HUES48 (cell line): ENCODE results near the gene PDF.

Source experiments
- H3K27ac ChIP-seq: one replicate; pipeline ENCODE4 v1.7.0; 2013; ENCODE audit warnings: low read depth, low read length, inconsistent platforms
- H3K27me3 ChIP-seq: 2 replicates; pipeline ENCODE4 v1.6.1; 2013; ENCODE audit warnings: mild to moderate bottlenecking, low read length; ENCODE audit not compliant: control insufficient read depth, insufficient read depth
- H3K36me3 ChIP-seq: 2 replicates; pipeline ENCODE4 v1.6.1; 2013; ENCODE audit warnings: low read length; ENCODE audit not compliant: control insufficient read depth, insufficient read depth
- H3K4me1 ChIP-seq: 2 replicates; pipeline ENCODE4 v1.6.1; 2013; ENCODE audit warnings: mild to moderate bottlenecking, low read length; ENCODE audit not compliant: control insufficient read depth, insufficient read depth
- H3K4me3 ChIP-seq: 2 replicates; pipeline ENCODE4 v1.5.1; 2013; ENCODE audit warnings: mild to moderate bottlenecking, low read depth, low read length
- H3K9ac ChIP-seq: 2 replicates; pipeline ENCODE4 v1.6.1; 2013; ENCODE audit warnings: mild to moderate bottlenecking, low read depth, low read length, moderate library complexity
- H3K9me3 ChIP-seq: 2 replicates; pipeline ENCODE4 v1.6.1; 2013; ENCODE audit warnings: low read length; ENCODE audit not compliant: control insufficient read depth, insufficient read depth

The PDF gene

DNA sequence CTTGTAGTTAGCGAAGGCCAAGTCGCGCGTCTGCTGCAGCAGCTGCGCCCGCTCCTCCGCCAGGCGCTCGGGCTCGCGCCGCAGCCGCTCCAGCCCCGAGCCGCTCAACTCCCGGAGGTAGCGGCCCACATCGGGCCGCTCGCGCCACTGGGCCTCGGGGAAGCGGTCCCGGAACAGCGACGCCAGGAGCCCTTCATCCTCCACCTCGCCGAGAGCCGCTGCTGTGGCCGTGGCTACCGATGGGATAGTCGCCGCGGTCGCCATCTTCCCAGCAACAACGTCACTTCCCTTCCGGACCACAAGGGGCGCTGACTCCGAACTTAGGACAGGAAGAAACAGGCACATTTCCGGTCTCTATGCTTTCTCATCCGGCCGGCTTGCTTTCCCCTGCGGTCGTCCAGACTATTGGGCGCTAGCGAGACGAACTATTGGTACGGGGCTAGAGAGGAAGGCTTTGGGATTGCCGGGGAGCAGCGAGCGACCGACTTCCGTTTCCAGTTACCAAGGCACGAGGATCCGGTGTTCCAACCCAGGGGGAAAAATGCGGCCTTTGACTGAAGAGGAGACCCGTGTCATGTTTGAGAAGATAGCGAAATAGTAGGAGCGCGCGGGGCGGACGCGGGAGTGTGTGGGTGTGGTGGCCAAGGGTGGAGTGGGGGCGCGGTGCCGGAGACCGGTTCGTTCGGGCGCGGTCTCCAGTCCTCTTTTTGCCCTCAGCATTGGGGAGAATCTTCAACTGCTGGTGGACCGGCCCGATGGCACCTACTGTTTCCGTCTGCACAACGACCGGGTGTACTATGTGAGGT, 9.1 kb upstream of the PDF start, which contains the start of the genes COG8 and NIP7:
Gene COG8 (minus strand): TSS at position 276 of the 806 bp plus-strand sequence. CDS start 12 bp downstream, at position 264.
Gene NIP7 (plus strand): TSS at position 484 of the 806 bp plus-strand sequence. CDS start 58 bp downstream, at position 542.
- Histone ChIP-seq H3K36me3 (peaks cover 63% of the 10 kb centered on the region), H3K27me3 (no peaks in the 10 kb centered on the region), H3K4me1 (0 out of 2 replicates have a peak, but pooled peaks cover 3% of the 10 kb centered on the region), H3K9ac (peak within 1 kb of the TSS; percentile 92), H3K9me3 (no peaks in the 10 kb centered on the region), H3K27ac (peak within 1 kb of the TSS; percentile 91), H3K4me3 (peak within 1 kb of the TSS; percentile 90)

DNA sequence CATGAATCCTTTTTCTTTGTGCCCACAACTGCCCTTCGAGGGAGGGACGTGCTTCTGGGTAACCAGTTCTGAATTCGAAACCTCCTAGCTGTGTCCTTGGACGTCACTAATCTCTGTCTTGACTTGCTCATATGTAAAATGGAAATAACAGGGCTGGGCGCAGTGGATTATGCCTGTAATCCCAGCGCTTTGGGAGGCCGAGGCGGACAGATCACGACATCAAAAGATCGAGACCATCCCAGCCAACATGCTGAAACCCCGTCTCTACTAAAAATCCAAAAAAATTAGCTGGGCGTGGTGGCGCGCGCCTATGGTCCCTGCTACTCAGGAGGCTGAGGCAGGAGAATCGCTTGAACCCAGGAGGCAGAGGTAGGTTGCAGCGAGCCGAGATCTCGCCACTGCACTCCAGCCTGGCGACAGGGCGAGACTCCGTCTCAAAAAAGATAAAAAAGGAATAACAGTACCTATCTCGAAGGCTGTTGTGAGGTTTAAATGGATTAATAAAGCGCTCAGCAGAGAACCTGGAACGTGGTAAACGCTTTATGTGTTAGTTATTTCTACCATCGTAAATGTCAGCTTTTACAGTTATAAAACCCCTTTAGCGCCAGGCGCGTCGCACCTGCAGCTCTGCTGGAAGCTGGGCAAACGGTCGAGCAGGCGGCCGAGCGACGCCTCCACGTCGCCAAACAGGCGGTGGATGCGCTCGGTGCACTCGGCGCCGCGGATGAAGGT, 8.3 kb upstream of the PDF start:
- peak overlapping the region; percentile 92 for H3K9ac ChIP-seq
- peak overlapping the region; percentile 90 for H3K4me3 ChIP-seq
- peaks cover 65% of the 10 kb centered on the region for H3K36me3 ChIP-seq
- H3K4me1 ChIP-seq = 0 out of 2 replicates have a peak, but pooled peaks cover 3% of the 10 kb centered on the region
- H3K27me3 ChIP-seq = no peaks in the 10 kb centered on the region
- peak overlapping the region; percentile 91 for H3K27ac ChIP-seq
- H3K9me3 ChIP-seq = no peaks in the 10 kb centered on the region

DNA sequence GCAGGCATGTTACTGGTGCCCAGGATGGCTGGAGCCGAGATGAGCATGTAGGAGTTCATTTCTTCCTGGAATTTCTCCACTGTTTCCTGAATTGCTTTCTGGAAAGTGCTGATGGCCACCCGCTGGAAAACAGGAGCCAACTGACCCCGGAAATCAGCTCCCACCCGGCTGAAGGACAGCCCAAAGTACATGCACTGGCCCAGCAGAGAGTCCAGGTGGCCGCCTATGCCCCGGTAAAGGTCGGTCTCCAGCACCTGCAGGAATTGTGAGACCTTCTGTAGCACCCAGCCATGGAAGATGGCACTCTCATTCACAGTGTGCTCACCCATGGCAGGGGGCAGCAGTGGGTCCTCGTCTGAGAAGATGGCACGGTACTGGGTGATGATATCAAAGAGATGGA, 4.3 kb upstream of the PDF start:
- H3K9me3 ChIP-seq = no peaks in the 10 kb centered on the region
- peaks cover 55% of the 10 kb centered on the region for H3K36me3 ChIP-seq
- no peak overlapping the region for H3K9ac ChIP-seq
- no peak overlapping the region for H3K27ac ChIP-seq
- H3K4me1 ChIP-seq = no peaks in the 10 kb centered on the region
- no peaks in the 10 kb centered on the region for H3K27me3 ChIP-seq
- no peak overlapping the region for H3K4me3 ChIP-seq

DNA sequence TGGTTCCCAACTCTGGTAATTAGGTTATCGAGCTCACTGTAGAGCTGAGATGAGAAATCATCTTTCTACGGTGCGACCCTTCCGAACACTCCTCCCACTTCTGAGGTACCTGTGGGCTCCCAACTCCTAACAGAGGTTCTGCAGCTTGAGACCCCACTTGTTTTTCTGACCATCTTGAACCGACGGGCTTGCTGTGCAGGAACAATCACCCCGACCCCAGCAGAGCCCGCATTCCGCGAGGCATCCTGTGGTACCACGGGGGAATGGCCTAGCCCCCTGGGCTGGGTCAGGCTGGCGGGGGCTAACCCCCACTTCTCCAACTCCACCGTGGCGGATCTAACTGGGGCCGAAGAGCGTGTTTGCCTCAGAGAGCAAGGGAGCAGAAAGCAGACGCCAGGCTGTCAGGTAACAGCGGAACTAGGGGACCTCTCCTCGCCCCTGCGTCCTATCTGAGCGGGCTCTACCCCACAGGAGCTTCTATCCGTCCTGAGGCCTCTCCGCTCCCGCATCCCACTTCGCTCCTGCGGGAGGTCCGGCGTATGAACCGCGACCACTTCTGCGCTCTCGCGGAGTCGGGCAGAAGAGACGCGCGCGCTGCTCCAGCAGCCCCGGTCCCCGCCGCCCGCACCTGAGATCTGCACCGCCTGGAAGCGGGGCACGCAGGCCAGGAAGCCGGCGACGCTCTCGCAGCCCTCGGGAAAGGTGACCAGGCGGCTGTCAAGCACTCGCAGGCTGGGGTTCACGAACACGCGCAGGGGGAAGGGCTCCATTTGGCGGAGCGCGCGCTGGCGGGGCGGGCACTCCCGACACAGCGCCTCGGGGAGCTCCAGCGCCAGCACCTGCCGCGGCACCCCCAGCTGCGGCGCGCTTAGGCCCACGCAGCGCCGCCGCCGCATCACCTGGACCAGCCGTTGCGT, 761 bp downstream of the PDF start:
- Histone ChIP-seq H3K9ac (peak overlapping the region; percentile 96), H3K27me3 (no peaks in the 10 kb centered on the region), H3K36me3 (peaks cover 68% of the 10 kb centered on the region), H3K4me1 (peaks cover 12% of the 10 kb centered on the region), H3K27ac (peak overlapping the region; percentile 96), H3K9me3 (no peaks in the 10 kb centered on the region), H3K4me3 (peak overlapping the region; percentile 88)

DNA sequence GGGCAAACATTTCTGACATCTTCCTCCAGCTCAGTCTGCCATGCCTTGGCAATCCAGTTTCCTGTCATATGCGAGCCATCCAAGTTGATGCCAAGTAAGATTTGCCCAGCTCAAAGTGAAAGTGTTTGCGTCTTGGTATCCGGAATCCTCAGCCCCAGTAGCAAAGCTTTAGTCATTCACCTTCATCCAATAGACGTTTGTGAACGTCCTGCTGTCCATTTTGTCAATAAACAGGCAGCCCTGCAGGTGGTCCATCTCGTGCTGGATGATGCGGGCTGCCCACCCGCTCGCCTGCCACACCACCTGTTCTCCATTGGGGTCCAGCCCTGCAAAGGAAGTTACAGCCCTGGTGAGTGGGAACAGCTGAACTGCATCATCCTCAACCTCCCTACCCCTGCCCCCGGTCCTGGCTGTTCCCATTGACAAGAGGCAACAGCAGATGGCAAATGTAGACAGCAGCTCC, 1.5 kb downstream of the PDF start:
- Histone ChIP-seq H3K36me3 (peaks cover 68% of the 10 kb centered on the region), H3K27ac (no peak overlapping the region), H3K9me3 (no peaks in the 10 kb centered on the region), H3K4me3 (peak overlapping the region; percentile 88), H3K4me1 (peaks cover 12% of the 10 kb centered on the region), H3K9ac (peak overlapping the region; percentile 96), H3K27me3 (no peaks in the 10 kb centered on the region)

DNA sequence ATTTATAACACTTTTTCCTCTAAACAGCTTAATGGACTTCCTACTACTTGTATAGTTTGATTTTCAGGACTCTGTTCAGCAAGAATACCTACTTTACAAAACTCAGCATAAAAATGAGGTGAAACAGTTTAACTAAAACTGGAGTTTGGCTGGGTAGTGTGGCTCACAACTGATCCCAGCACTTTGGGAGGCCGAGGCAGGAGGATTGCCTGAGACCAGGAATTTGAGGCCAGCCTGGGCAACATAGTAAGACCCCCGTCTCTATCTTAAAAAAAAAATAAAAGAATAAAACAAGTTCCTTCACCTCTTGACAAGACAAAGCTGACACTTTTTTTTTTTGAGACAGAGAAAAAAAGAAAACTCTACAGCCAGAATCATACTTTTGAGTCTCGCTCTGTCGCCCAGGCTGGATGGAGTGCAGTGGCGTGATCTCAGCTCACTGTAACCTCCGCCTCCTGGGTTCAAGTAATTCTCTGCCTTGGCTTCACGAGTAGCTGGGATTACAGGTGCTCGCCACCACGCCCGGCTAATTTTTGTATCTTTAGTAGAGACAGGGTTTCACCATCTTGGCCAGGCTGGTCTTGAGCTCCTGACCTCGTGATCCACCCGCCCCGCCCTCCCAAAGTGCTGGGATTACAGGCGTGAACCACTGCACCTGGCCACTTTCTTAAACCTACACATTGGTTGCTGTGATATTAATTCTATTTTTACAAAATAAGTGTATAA, 2.6 kb downstream of the PDF start:
- H3K27ac ChIP-seq = no peak overlapping the region
- H3K4me1 ChIP-seq = peaks cover 12% of the 10 kb centered on the region

DNA sequence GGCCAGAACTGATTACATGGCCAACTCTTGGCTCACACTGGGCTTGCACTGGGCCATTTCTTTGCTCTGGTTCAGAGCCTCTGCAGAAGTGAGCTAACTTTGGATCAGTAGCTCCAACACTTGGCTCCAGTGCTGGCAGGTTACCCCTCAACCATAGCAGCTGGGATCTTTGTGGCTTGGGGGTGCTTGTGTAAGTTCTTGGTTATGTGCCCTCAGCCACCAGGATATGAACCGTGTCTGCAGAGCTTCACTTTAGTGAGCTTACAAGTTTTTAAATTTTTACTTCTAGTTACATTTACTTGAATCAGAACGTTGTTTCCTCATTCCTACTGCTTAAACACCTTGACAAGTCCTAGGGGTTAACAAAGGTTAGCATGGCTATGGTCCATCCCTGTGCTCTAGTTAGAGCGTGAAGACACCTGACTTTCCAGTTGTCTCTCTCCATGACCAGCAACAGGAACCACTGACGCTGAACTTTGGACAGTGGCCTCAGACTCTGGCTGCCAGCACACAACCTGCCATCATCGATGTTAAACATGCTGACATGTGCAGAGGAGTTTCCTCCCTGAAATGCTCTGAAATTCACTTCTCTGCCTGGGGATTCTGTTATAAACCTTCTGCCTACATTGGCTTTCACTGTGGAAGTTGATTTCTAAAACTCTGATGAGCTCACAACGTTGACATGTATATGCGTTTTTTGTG, 4.1 kb downstream of the PDF start:
- H3K36me3 ChIP-seq = peaks cover 69% of the 10 kb centered on the region
- no peak overlapping the region for H3K9ac ChIP-seq
- H3K4me1 ChIP-seq = peaks cover 12% of the 10 kb centered on the region

More for the DNA sequence above, 2.6 kb downstream of the PDF start:
- Histone ChIP-seq H3K27me3 (no peaks in the 10 kb centered on the region), H3K36me3 (peaks cover 67% of the 10 kb centered on the region), H3K9me3 (no peaks in the 10 kb centered on the region), H3K4me3 (no peak overlapping the region; the same call in none of the 2 replicates), H3K9ac (no peak overlapping the region)

DNA sequence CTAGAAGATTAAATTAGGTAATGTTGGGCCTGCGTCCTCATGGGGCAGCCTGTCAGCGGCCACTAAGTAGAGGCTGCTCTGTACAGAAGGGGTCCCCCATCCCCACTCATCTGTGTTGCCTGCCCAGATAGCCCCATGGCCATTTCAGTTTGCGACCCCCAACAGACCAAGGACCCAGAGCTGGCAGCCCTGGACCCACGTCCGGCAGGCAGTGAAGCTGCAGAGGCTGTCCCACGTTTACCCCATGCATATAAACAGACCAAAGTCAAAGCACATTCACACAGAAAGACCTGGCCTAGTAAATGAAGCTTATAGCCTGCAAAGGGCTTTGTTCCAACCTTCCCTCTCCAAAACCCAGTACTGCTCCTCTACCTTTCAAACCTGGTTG, 4.6 kb downstream of the PDF start:
- Histone ChIP-seq H3K27me3 (no peaks in the 10 kb centered on the region), H3K27ac (no peak overlapping the region), H3K4me1 (peaks cover 12% of the 10 kb centered on the region), H3K4me3 (no peak overlapping the region), H3K36me3 (peaks cover 75% of the 10 kb centered on the region), H3K9ac (no peak overlapping the region), H3K9me3 (no peaks in the 10 kb centered on the region)

More for the DNA sequence above, 4.1 kb downstream of the PDF start:
- H3K4me3 ChIP-seq = no peak overlapping the region
- no peak overlapping the region for H3K27ac ChIP-seq
- H3K9me3 ChIP-seq = no peaks in the 10 kb centered on the region
- H3K27me3 ChIP-seq = no peaks in the 10 kb centered on the region

DNA sequence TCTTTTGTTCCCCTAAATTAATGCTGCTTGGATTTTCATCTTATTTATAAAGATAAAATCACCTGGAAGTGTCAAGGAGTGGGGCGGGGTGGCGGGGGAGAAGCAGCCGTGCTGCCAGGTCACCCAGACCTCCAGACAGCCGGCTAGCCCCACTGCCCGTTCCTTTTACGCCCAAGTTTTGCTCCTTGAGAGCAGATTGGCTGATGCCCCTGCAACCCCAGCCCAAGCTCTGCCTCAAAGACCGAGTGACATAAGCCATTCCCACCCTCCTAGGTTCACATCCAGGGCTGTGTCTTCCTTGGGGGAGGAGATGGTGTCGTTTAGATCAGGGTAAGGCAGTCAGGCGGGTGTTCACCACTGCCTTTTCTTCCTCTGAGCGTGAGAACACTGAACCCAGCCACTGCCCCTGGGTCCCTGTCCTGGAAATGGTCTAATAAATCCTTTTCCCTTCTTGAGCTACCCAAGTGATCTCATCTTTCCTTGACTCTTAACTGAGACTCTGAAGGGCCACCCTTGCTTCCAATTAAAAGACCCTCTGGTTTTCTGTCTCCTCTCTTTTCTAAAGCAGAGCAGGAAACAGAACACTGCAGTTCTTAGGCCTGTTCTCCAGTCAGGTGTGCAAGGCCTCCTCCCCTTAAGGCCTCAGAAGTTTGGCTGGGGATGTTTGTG, 5.7 kb downstream of the PDF start:
- Histone ChIP-seq H3K36me3 (peaks cover 85% of the 10 kb centered on the region), H3K27me3 (no peaks in the 10 kb centered on the region), H3K27ac (no peak overlapping the region), H3K4me3 (no peak overlapping the region), H3K9ac (no peak overlapping the region), H3K4me1 (peaks cover 12% of the 10 kb centered on the region), H3K9me3 (no peaks in the 10 kb centered on the region)
